Activated CD4-positive, alpha-beta T cell treated with anti-CD3 and anti-CD28 coated beads for 36 hours (primary cell): Measurements from ENCODE around the gene CGRRF1. TPM values are rescaled to one million over a fixed set of nuclear protein-coding genes. Genes with fewer than 3 reads are reported as not detected.

ENCODE experiments used
- ATAC-seq: fragments of 200-7000 bp; cut with Tn5 transposase; one replicate; pipeline ENCODE4 v1.10.0; 2021; ENCODE audit warnings: mild to moderate bottlenecking, moderate library complexity
- CTCF ChIA-PET: fragments of 350-600 bp; sonication (Branson Sonifier 250); formaldehyde crosslinking; loops from one replicate; lab custom pipeline; 2021; ENCODE audit warnings: antibody characterized with exemption; lab: Charles Lee
- POLR2A ChIA-PET: fragments of 350-600 bp; sonication (Branson Sonifier 250); formaldehyde crosslinking; loops from one replicate; lab custom pipeline; 2021; ENCODE audit warnings: antibody characterized with exemption, inconsistent platforms; lab: Charles Lee
- DNase-seq: peaks from one replicate; pipeline ENCODE4 v3.0.0-alpha.2; 2020
- H3K27ac Mint-ChIP-seq: one replicate; pipeline ENCODE4 v1.8.0; 2021; ENCODE audit warnings: mixed read lengths
- H3K27me3 Mint-ChIP-seq: one replicate; pipeline ENCODE4 v1.8.0; 2021; ENCODE audit warnings: mixed read lengths
- H3K36me3 Mint-ChIP-seq: one replicate; pipeline ENCODE4 v1.8.0; 2021; ENCODE audit warnings: low read depth, mixed read lengths
- H3K4me1 Mint-ChIP-seq: one replicate; pipeline ENCODE4 v1.8.0; 2021; ENCODE audit warnings: mixed read lengths
- H3K4me3 Mint-ChIP-seq: one replicate; pipeline ENCODE4 v1.8.0; 2021; ENCODE audit warnings: mild to moderate bottlenecking, moderate library complexity, mixed read lengths
- H3K9me3 Mint-ChIP-seq: one replicate; pipeline ENCODE4 v1.8.0; 2021; ENCODE audit warnings: low read depth, mixed read lengths
- intact Hi-C, 2 experiments: fragments of 100-400 bp; cut with DNase I in 1 of 2; cut with micrococcal nuclease in 1 of 2; formaldehyde crosslinking; loops; one replicate each; pipeline versions ENCODE4 v1.14.2 to v1.15.1; 2022 to 2024; cut with DNase I, micrococcal nuclease
- total RNA-seq, 2 experiments: library from RNA; stranded (reverse); gene quantifications; one replicate each; pipeline ENCODE4 v1.2.3, GENCODE V29; 2021

Gene CGRRF1
- total RNA-seq, 2 experiments from 2014 or later, result 10.2 to 15.2 TPM

DNA sequence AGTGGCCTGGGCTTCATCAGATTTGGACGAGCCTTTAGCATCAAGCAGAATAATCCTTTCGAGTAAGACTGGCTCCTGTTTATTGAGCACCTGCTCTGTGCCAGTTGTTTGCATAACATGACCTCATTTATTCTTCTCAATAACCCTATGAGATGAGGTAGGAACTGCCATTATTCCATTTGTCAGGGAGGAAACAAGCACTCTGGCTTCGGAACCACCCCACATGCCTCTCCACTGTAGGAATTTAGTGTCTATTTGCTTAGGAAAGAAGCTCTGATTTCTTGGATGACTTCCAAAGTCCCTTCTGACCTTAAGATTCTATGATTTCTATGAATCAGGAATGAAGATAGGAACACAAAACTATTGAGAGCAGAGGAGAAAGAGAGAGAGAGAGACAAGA is 68.3 kb downstream of the CGRRF1 start:
- DNase-seq (no peak), ATAC-seq (no peak)
- ChIA-PET POLR2A (no interaction called here), CTCF (interaction anchor here (0.6 to 1.4 kb wide), 3 partner anchors 11 to 70 kb away, joined by 3 to 4 read pairs (median 3); partner anchors contain the start of gene SAMD4A)
- Mint-ChIP-seq H3K4me3 (no peak overlapping the region), H3K27me3 (peaks cover 10% of the 10 kb centered on the region), H3K27ac (no peak overlapping the region), H3K4me1 (no peaks in the 10 kb centered on the region), H3K9me3 (peaks cover 7% of the 10 kb centered on the region), H3K36me3 (peaks cover 8% of the 10 kb centered on the region)
- intact Hi-C loops, result no loop called here

GRCh38 chr14:54579621-54580020 is 69.9 kb downstream of the CGRRF1 start:
- POLR2A ChIA-PET, result no interaction called here
- intact Hi-C loops, result no loop called here
- CTCF ChIA-PET, result interaction anchor here (0.5 to 0.6 kb wide), 2 partner anchors 23 to 212 kb away, joined by 3 read pairs; no protein-coding TSS in a partner anchor
- DNase-seq (no peak), ATAC-seq (no peak)
- no peak overlapping the region for H3K27ac Mint-ChIP-seq
- no peaks in the 10 kb centered on the region for H3K4me1 Mint-ChIP-seq
- H3K36me3 Mint-ChIP-seq, result no peaks in the 10 kb centered on the region
- H3K27me3 Mint-ChIP-seq, result peaks cover 8% of the 10 kb centered on the region
- no peak overlapping the region for H3K4me3 Mint-ChIP-seq
- no peaks in the 10 kb centered on the region for H3K9me3 Mint-ChIP-seq

DNA sequence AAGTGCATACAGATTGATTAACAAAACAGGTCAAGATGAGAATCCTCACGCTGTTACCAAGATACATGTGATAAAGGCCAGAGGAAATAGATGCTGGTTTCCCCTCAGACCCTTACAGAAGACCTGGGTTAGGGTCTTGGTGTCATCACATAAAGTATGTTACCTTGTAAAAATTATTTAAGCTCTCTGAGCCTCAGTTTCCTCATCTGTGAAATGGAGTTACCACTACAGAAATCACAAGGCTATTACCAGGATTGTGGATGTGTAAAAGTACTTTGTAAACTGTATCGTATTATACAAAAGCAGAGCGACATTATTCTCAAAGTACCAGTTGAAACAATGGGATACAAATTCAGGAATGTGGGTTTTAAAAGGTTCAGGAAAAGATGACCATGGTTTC is 71.2 kb downstream of the CGRRF1 start:
- no peak for ATAC-seq
- H3K36me3 Mint-ChIP-seq, result no peaks in the 10 kb centered on the region
- POLR2A ChIA-PET, result interaction anchor here (1.1 kb wide), 1 partner anchor 15 kb away, joined by 3 read pairs; no protein-coding TSS in a partner anchor
- no peaks in the 10 kb centered on the region for H3K4me1 Mint-ChIP-seq
- CTCF ChIA-PET, result interaction anchor here (0.6 to 1.3 kb wide), 2 partner anchors 194 to 537 kb away, joined by 3 to 4 read pairs; no protein-coding TSS in a partner anchor
- intact Hi-C loops, result no loop called here
- no peak overlapping the region for H3K4me3 Mint-ChIP-seq
- H3K27me3 Mint-ChIP-seq, result peaks cover 8% of the 10 kb centered on the region
- no peak overlapping the region for H3K27ac Mint-ChIP-seq
- DNase-seq, result no peak
- H3K9me3 Mint-ChIP-seq, result no peaks in the 10 kb centered on the region

DNA sequence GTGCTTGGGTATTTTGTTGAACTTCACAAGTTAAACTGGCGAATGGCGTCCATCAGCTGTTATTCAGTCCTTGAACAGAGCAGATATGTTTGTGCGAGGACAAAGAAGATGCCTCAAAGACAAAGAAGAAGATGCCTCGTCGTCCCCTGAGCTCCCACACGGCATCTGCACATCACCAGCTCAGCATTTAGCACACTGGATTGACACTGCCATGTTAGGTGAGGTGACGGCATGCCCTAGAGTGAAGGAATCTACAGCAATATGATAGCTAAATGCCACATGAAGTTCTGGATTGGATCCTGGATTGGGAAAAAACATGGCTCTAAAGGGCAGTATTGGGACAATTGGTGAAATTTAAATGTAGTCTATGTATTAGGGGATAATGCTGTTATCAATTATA is 72.6 kb downstream of the CGRRF1 start:
- Mint-ChIP-seq H3K4me3 (no peak overlapping the region), H3K9me3 (no peaks in the 10 kb centered on the region), H3K4me1 (no peaks in the 10 kb centered on the region), H3K27me3 (peaks cover 2% of the 10 kb centered on the region), H3K27ac (no peak overlapping the region), H3K36me3 (no peaks in the 10 kb centered on the region)
- intact Hi-C loops, result no loop called here
- ATAC-seq, result no peak
- POLR2A ChIA-PET, result no interaction called here
- CTCF ChIA-PET, result interaction anchor here (0.9 to 2.0 kb wide), 5 partner anchors 9 to 192 kb away, joined by 3 to 7 read pairs (median 4); no protein-coding TSS in a partner anchor
- DNase-seq, result no peak

GRCh38 chr14:54584097-54584496 is 74.4 kb downstream of the CGRRF1 start:
- POLR2A ChIA-PET, result no interaction called here
- H3K27me3 Mint-ChIP-seq, result peaks cover 7% of the 10 kb centered on the region
- no peak for ATAC-seq

GRCh38 chr14:54585214-54585613 is 75.5 kb downstream of the CGRRF1 start:
- Mint-ChIP-seq H3K4me3 (no peak overlapping the region), H3K27ac (no peak overlapping the region), H3K4me1 (no peaks in the 10 kb centered on the region), H3K27me3 (peaks cover 7% of the 10 kb centered on the region), H3K36me3 (no peaks in the 10 kb centered on the region), H3K9me3 (no peaks in the 10 kb centered on the region)
- no peak for DNase-seq
- ChIA-PET CTCF (no interaction called here), POLR2A (no interaction called here)
- intact Hi-C loops, result no loop called here
- ATAC-seq, result no peak

More at GRCh38 chr14:54584097-54584496, 74.4 kb downstream of the CGRRF1 start:
- Mint-ChIP-seq H3K36me3 (no peaks in the 10 kb centered on the region), H3K27ac (no peak overlapping the region), H3K4me1 (no peaks in the 10 kb centered on the region), H3K4me3 (no peak overlapping the region), H3K9me3 (no peaks in the 10 kb centered on the region)
- CTCF ChIA-PET, result no interaction called here
- intact Hi-C loops, result no loop called here
- no peak for DNase-seq

Other genes starting within 250 kb of the CGRRF1 start
- 100 to 1,000 TPM in 1 of 2 experiments, 10 to 100 TPM in 1; 86.7 to 133 TPM for gene CDKN3, start 112.9 kb upstream of the CGRRF1 start, total RNA-seq
- gene CNIH1, start 68.5 kb upstream of the CGRRF1 start, total RNA-seq, result 100 to 1,000 TPM in 1 of 2 experiments, 10 to 100 TPM in 1; 86.6 to 109 TPM
- gene GMFB, start 20.9 kb upstream of the CGRRF1 start, total RNA-seq, result 10 to 100 TPM; 28.9 to 37.3 TPM
- gene SAMD4A, start 57.2 kb downstream of the CGRRF1 start, total RNA-seq, result 1 to 10 TPM; 2.7 to 2.8 TPM